UCSD-AML1 (cell line): ENCODE measurements around the gene TRIM44.
"Not testable (repeated sequence)": the region's sequence is repeated elsewhere in the genome, so short reads cannot be mapped to it uniquely, and the experiment has no call there.

Source experiments
- DNase-seq: peaks from one replicate; lab custom pipeline; 2025; ENCODE audit not compliant: unreplicated experiment; lab: John Stamatoyannopoulos, UW

Gene TRIM44

DNA sequence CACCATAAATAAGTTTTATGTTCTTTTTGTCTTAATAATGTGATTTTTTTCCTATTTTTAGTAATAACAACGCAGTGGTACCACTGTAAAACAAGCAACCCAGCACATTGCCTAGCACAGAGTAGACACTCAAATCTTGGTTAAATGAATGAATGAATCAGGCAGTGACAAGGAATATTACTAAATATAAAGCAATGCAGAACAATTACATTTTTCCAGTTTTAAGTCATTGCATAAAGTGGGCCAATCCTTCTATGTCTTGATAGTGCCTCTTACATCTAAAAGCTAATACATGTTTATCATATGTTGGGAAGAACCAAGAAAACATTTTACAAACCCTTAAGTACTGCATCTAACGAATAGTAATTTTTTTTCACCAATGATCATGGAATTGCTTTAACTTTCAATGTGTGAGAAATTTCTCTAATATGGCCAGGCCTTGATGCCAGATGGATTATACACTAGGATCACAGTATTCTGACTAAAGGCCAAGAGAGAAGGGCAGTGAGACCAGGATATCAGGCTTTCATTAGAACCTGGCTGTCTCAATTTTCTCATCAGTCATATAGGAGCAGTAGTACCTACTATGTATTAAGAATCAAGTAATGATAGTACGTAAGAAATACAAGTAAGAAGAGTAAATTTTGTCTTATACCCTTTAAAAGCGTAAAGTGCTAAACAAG is 88.5 kb downstream of the TRIM44 start:
- no peak for DNase-seq

DNA sequence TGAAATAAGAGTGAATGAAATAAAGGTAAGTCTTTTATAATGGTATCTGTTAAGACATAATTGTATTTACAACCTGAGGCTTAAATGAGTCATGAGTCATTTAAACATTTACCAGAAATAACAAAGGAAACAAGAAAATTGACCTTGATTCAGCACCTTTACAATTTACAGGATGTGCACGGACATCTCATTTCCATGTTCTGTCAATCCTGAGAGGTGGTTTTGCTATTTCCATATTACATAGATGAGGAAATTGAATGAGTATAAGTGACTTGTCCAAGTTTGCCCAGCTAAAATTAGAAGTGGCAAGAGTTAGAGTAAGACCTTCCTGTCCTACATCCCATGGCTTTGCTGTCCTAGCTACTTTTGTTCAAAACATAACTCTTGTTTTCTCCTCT is 89.1 kb downstream of the TRIM44 start:
- DNase-seq, result no peak

DNA sequence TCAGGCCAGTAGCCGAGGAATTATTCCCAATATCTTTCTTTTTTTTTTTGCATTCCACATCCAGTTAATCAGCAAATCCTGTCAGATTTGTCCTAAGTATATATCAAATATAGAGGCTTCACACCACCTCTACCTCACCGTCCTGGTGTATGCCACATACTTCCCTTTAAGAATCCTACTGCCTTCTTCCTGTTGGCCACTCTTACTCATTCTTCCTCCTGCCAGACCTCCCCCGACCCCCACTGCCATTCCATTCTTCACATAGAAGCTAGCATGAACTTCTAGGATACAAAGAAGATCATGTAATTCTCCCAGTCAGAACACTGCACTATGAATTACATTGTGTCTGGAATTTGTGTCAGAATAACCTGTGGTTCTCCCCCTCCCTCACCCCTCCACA is 89.5 kb downstream of the TRIM44 start:
- DNase-seq, result no peak

DNA sequence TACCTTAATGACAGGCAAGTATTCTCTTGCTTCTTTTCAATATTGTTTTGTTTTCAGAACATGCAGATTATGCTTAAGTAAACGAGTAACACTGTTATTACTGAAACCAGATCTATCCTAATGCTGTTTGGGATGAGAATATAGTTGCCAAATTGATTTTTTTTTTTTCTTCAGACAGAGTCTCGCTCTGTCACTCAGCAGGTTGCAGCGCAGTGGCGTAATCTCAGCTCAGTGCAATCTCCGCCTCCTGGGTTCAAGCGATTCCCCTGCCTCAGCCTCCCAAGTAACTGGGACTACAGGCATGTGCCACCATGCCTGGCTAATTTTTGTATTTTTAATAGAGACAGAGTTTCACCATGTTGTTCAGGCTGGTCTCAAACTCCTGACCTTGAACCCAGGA is 91.0 kb downstream of the TRIM44 start:
- DNase-seq, result not testable (repeated sequence)

DNA sequence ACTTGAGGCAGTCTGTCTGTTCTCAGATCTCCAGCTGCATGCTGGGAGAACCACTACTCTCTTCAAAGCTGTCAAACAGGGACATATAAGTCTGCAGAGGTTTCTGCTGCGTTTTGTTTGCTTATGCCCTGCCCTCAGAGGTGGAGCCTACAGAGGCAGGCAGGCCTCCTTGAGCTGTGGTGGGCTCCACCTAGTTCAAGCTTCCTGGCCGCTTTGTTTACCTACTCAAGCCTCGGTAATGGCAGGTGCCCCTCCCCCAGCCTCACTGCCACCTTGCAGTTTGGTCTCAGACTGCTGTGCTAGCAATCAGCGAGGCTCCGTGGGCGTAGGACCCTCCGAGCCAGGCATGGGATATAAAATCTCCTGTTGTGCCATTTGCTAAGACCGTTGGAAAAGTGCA is 97.4 kb downstream of the TRIM44 start:
- not testable (repeated sequence) for DNase-seq

DNA sequence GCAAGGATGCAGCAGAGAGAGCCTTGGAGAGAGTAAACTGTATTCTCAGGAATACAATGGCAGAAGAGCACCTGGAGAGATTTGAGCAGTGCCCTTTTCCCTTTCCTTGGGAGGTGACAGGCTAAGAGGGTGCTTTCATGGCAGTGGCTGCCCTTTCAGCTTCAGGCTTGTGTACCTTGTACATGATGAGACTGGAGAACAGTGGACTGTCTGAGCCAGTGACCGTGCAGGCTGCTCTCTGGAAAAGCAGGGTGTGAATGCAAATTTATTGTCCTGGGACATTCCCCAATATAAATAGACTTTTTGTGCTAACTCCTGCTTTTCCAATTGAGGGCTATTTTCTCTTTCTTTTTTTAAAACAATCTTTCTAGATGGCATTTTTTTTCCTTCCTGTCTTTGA is 99.3 kb downstream of the TRIM44 start:
- no peak for DNase-seq

DNA sequence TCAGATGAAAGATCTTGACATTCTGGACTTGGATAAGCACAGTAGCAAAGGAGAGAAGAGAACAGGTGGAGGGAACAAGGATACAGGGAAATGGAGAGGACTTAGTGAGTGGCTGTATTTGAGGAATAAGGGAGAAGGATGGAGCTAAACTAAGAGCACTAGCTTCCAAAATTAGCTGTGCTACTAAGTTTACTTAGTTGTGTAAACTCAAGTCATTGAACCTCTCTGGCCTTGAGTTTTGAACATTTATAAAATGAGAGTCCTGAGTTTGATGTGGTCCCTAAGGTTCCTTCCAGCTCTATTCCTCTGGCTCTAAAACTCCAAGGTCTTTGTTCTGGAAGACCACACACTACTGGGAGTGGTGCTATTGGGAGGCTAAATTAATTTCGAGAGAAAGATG is 100.7 kb downstream of the TRIM44 start:
- no peak for DNase-seq

DNA sequence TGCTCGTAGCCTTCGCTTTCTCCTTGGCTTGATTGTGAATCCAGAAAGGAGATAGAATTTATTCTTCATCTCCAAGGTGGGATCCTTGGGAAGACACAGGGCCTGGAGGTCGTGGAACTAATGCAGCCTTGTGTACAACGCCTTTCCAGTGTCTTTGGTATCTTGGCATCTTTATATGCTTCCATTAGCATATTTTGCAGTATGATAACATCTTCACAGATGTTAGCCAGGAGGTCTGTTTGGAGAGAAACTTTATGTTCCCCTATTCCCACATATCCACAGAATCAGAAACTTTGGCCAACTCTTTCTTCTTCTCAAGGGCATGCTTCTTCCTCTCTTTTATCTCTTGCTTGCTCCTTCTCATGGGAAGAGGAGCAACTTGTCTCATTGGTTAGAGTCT is 101.2 kb downstream of the TRIM44 start:
- no peak for DNase-seq

DNA sequence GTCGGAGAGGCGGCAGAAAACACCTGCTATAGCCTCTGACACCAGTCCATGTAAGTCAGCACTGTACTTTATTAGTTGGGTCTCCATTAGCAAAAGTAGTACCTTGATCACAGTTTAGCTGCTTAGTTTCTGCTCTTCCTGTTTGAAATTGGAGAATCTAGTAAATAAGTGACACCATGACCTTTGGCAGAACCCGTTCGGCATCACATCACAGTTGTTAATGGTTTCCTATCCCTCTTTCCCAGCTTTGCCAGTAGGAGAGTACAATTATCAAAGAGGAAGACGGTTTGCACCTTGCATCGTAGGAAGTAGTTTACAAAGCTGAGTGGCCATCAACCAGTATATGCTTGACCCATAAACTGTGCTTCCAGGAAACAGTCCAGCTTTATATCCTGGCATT is 101.8 kb downstream of the TRIM44 start:
- DNase-seq, result no peak

DNA sequence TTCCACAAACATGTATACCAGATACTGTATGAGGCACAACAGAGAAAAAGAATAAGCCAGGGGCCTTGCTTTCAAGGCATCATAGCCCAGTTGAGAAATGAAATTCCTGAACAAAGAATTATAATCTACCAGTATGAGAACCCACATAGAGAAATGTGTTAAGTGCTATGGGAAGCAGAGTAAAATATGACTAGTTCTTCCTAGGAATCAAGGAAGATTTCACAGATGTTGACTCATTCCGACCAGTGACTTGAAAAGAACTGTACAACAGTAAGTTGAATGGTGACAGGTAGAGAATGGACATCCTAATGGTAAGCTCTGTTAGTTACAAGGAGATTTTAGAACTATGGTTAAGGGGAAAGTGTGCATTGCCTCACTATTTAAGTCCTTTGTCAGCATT is 102.6 kb downstream of the TRIM44 start:
- DNase-seq, result no peak

DNA sequence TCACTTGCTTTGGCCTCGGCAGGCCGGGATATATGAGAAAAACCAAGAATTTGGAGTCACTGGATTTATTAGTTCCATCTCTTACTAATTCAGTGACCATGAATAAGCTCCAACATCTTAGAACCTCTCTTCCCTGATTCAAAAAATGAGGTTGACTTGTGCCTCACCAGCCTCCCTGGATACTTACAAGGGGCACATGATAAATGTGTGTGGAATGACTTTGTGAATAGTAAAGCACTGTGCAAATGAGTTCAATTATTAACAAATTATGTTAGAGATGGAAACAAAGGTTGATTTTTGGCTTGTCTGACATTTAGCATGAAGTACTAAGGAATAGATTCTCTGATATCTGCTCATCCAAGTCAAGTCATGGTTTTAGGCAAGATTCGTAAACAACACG is 104.1 kb downstream of the TRIM44 start:
- DNase-seq, result no peak

DNA sequence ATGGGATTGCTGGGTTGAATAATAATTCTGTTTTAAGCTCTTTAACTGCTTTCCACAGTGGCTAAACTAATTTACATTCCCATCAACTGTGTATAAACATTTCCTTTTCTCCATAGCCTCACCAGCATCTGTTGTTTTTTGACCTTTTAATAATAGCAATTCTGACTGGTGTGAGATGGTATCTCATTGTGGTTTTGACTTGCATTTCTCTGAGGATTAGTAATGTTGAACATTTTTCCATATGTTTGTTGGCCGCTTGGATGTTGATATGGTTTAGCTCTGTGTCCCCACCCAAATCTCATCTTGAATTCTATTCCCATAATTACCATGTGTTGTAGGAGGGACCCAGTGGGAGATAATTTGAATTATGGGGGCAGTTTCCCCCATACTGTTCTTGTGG is 107.8 kb downstream of the TRIM44 start:
- DNase-seq, result not testable (repeated sequence)

DNA sequence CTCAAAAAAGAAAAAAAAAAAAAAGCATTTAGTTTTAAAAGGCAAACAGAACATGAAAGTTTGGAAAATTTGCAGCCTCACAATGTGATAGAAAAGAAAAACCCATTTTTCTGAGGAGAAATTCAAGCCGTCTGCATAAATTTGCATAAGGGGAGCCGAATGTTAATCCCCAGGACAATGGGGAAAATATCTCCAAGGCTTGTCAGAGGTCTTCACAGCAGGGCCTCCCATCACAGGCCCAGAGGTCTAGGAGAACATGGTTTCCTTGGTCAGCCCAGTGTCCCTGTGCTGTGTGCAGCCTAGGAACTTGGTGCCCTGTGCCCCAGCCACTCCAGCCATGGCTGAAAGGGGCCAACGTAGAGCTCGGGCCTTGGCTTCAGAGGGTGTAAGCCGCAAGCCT is 109.1 kb downstream of the TRIM44 start:
- DNase-seq, result no peak

DNA sequence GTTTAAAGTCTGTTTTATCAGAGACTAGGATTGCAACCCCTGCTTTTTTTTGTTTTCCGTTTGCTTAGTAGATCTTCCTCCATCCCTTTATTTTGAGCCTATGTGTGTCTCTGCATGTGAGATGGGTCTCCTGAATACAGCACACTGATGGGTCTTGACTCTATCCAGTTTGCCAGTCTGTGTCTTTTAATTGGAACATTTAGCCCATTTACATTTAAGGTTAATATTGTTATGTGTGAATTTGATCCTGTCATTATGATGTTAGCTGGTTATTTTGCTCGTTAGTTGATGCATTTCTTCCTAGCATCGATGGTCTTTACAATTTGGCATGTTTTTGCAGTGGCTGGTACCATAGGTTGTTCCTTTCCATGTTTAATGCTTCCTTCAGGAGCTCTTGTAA is 114.7 kb downstream of the TRIM44 start:
- DNase-seq, result not testable (repeated sequence)

DNA sequence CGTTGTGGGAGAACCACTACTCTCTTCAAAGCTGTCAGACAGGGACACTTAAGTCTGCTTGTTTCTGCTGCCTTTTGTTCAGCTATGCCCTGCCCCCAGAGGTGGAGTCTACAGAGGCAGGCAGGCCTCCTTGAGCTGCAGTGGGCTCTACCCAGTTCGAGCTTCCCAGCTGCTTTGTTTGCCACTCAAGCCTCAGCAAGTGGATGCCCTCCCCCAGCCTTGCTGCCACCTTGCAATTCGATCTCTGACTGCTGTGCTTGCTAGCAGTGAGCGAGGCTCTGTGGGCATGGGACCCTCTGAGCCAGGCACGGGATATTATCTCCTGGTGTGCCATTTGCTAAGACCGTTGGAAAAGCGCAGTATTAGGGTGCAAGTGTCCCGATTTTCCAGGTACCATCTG is 116.4 kb downstream of the TRIM44 start:
- DNase-seq, result not testable (repeated sequence)

DNA sequence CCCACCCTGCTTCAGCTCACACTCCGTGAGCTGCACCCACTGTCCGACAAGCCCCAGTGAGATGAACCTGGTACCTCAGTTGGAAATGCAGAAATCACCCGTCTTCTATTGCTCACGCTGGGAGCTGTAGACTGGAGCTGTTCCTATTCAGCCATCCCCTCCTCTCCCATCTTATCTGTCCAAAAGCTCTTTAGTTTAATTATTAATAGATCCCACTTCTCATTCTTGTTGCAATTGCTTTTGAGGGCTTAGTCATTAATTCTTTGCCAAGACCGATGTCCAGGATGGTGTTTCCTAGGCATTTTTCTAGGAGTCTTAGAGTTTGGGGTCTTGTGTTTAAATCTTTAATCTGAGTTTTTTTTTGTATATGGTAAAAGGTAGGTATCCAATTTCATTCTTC is 116.8 kb downstream of the TRIM44 start:
- no peak for DNase-seq

DNA sequence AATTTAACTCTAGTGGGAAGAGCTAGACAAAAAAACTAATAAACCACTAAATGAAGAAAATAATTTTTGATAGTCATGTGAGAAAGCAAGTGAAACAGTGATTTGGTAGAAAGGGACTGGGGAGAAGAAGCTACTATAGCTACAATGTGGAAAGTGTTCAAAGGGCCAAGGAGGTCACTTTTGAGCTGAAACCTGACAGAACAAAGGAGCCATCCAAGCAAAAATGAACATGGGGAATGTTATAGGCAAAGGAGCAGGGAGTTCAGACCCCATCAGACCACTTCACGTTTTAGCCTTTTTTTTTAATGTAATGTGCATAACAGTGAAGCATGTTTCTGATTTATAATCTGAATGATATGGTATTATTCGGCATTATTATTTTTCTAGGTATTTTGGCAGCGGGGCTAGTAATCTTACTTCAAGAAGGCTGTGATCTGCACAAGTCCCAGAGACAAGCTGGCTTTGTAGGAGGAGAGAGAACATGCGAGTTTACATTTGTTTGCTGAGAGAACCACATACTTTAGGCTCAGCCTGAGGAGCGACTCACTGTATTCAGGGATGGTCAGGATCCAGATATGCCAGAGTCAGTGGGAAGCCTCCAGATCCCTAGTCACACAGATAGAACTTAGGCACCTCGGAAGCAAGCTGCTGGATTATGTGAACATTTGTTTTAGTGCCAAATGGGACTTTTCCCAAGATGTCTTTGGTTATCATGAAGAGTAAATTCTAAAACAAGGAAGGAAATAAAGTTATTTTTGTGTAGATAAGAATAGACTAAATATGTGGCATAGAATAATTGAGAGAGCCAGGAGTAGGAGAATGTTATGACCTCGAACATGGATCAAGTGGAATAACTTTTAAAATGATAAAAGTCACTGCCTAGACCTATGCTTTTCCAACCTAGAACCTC is 118.6 kb downstream of the TRIM44 start:
- DNase-seq, result no peak

DNA sequence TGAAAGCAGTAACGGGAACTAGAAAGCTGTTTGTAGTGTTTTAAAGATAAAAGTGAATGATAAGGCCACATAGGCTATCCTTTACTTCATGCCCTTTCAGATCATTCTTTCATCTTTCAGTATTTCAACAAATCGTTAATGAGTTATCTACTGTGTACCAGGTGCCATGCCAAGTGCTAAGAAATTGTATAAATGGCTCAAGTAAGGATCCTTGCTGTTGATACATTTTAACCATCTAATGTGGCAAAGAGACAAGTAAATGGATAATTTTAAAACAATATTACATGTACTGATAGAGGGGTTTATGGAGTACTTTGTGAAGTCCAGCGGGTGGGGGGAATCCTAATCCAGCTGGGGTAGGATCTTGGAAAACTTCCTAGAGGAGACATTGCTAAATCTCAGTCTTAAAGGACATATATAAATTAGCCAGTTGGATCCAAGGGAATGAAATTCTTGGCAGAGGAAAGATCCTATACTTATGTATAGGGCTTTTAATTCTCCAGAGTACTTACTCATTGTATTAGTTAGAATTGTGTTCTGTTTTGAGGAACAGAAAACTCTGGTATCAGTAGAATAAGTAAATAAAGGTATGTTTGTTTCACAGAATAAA is 119.4 kb downstream of the TRIM44 start:
- no peak for DNase-seq

DNA sequence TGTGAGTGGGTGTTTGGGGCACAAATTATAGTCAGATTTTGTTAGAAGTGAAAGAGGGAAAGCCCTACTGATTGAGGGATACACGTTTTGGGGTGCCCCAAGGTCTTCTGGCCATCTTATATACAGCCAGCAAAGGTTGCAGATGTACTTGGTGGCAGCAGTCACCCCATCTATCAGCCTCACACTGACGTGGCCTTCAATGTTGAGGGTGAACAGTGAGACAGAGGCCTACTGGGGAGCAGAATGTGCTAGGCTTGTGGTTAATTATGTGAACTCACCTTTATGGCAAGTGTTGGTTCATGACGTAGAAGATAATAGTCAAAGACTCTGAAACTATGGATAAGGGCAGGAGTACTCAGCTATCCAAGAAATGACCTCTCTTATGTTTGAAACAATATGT is 121.2 kb downstream of the TRIM44 start:
- no peak for DNase-seq

DNA sequence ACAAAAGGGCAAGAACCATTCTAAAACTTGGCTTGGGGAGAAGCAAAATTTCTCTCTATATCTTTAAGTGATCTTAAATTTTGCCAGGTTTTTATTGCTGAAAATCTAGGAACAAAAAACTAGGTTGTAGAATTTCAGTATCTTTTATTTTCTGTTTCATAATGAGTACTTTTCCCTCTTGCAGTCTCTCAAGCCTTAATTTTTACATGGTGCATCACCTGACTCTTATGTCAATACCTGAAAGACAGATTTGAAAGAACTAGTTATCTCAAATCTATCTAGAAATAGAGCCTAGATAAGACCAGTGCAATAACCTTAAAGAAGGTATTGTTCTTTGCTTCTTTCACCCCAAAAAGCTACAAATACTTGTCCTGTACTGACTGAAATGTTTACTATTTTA is 122.1 kb downstream of the TRIM44 start:
- no peak for DNase-seq

DNA sequence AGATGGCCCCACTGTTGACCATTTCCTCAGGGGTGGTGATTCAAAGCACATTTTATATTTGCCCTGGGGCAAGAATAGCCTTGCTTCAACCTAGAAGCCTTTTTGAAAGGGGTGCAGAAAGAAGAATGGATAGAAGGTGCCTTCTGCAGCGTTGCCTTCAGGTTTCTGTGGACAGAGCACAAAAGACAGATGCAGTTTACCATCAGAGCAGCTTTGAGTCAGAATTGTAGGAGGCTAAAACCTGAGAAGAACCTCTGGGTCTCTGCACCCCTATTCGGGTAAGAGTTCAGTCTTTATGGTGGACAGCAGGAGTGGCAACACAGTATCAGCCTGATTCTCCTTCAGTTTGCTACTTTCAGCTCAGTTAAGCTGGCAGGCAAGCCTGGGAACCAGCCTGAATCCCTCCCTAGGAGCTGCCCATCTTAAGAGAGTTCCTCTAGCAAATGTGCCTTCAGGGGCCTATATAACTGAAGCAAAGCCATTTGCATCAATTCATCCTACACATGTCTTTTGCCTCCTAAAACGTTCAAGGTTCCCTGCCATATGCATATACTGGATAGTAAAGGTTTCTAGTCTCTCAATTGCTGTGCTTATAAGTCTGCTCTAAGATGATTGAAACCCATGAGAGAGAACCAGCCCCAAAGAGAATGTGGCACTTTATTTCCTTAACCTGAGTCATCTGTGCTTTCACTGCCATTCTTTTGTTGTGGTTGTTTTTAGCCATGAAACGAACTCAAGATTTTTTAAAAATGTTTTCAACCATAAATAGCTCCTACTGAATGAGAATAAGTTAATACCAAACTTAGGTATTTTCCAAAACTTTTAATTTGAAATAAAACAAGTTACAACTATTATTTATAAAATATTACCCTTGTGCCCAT is 123.0 kb downstream of the TRIM44 start:
- DNase-seq, result no peak
